MCF 10A (cell line): ENCODE data around the gene HCST. TPM values are rescaled to one million over a fixed set of nuclear protein-coding genes. Genes with fewer than 3 reads are reported as not detected.

Experiments
- BruUV-seq: library from RNA; stranded (reverse); fragments of 400-500 nt; replicated peaks from 2 replicates; lab custom pipeline; 2021; lab: Mats Ljungman, UMichigan
- CTCF ChIA-PET: fragments of 300-600 bp; sonication (Branson Sonifier 250); formaldehyde crosslinking; extraction: SDS; loops from one replicate; lab custom pipeline; 2021; ENCODE audit warnings: antibody characterized with exemption, inconsistent platforms; lab: Yijun Ruan, JAX
- POLR2A ChIA-PET: fragments of 300-600, 350-650 bp; sonication (Branson Sonifier 250); formaldehyde crosslinking; extraction: SDS; loops from one replicate; lab custom pipeline; 2020; ENCODE audit warnings: antibody characterized with exemption, inconsistent platforms; lab: Yijun Ruan, JAX
- DNase-seq: peaks from one replicate; pipeline ENCODE4 v3.0.0-alpha.2; 2018; ENCODE audit not compliant: unreplicated experiment
- H3K27ac Mint-ChIP-seq: one replicate; pipeline ENCODE4 v1.8.0; 2022; ENCODE audit warnings: mild to moderate bottlenecking, low read depth, mixed read lengths; ENCODE audit not compliant: unreplicated experiment
- H3K27me3 Mint-ChIP-seq: one replicate; pipeline ENCODE4 v1.8.0; 2022; ENCODE audit warnings: mixed read lengths; ENCODE audit not compliant: insufficient read depth, unreplicated experiment
- H3K36me3 Mint-ChIP-seq: one replicate; pipeline ENCODE4 v1.8.0; 2022; ENCODE audit warnings: mild to moderate bottlenecking, moderate library complexity, mixed read lengths; ENCODE audit not compliant: insufficient read depth, unreplicated experiment
- H3K4me1 Mint-ChIP-seq: one replicate; pipeline ENCODE4 v1.8.0; 2022; ENCODE audit warnings: mixed read lengths; ENCODE audit not compliant: insufficient read depth, unreplicated experiment
- H3K4me3 Mint-ChIP-seq: one replicate; pipeline ENCODE4 v1.8.0; 2022; ENCODE audit warnings: mild to moderate bottlenecking, moderate library complexity, mixed read lengths; ENCODE audit not compliant: unreplicated experiment
- H3K9me3 Mint-ChIP-seq: one replicate; pipeline ENCODE4 v1.8.0; 2022; ENCODE audit warnings: mixed read lengths; ENCODE audit not compliant: unreplicated experiment
- CTCF ChIP-seq: fragments of 200-600 bp; IDR thresholded peaks from one replicate; pipeline ENCODE4 v1.8.0; 2022; ENCODE audit warnings: antibody characterized with exemption, mild to moderate bottlenecking; ENCODE audit not compliant: unreplicated experiment
- intact Hi-C: fragments of 100-400 bp; cut with micrococcal nuclease; formaldehyde crosslinking; loops from 2 replicates; pipeline ENCODE4 v1.14.1; 2022
- total RNA-seq: library from RNA; stranded (reverse); gene quantifications from 2 replicates; pipeline ENCODE4 v1.2.3, GENCODE V29; 2022

The HCST gene
- total RNA-seq, 1 experiment from 2014 or later = not detected

DNA sequence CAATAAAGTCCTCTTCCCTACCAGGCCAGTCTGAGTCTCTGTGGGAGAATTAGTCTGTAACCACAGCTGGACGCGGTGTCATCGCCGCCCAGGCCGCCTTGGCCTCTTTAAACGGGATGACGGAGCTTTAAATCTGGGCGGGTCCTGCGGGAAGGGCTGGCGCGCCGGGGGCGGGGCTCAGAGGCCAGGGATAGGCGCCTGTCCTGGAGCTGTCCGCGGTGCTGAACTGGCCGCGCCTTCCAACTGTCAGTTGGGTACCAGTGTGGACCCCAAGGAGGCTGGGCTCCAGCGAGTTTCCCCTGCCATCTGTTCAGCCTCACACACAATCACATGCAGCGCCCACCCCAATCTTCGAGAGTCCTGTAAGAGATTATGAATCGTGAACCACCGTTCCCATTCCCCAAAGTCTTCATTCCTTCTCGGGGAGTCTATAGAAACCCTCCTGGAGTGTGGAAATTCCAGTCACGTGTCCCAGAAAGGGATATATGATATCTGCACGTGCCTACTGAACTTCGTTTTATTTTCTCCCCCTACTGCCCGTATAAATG, 22.5 kb upstream of the HCST start:
- POLR2A ChIA-PET = interaction anchor here (0.6 to 1.4 kb wide), 8 partner anchors 10 to 172 kb away, joined by 3 to 6 read pairs (median 3); partner anchors contain the start of genes APLP1, KIRREL2 and LIN37
- no TSS peak for BruUV-seq
- H3K4me1 Mint-ChIP-seq = peaks cover 9% of the 10 kb centered on the region
- CTCF ChIA-PET = interaction anchor here (0.5 to 9.2 kb wide), 4 partner anchors 17 to 106 kb away, joined by 3 to 127 read pairs (median 3); no protein-coding TSS in a partner anchor
- H3K27ac Mint-ChIP-seq = peak overlapping the region; percentile 33
- intact Hi-C loops = loop anchor here (5.0 to 10.0 kb wide), 3 partner anchors 53 to 235 kb away; partner anchors contain the start of genes OVOL3, POLR2I and TBCB
- no peaks in the 10 kb centered on the region for H3K9me3 Mint-ChIP-seq
- TF ChIP-seq CTCF = no peak
- DNase-seq = peak; percentile 93
- no peak overlapping the region for H3K4me3 Mint-ChIP-seq
- H3K36me3 Mint-ChIP-seq = no peaks in the 10 kb centered on the region
- H3K27me3 Mint-ChIP-seq = peaks cover 11% of the 10 kb centered on the region

GRCh38 chr19:35882114-35882832, 20.1 kb upstream of the HCST start:
- ChIA-PET POLR2A (interaction anchor here (1.0 to 2.2 kb wide), 3 partner anchors 47 to 50 kb away, joined by 3 to 11 read pairs (median 5); no protein-coding TSS in a partner anchor), CTCF (interaction anchor here (0.6 to 9.2 kb wide), 15 partner anchors 10 to 1715 kb away, joined by 3 to 127 read pairs (median 4); no protein-coding TSS in a partner anchor)
- H3K27me3 Mint-ChIP-seq = peaks cover 11% of the 10 kb centered on the region
- TF ChIP-seq CTCF = peak; percentile 75
- H3K36me3 Mint-ChIP-seq = peaks cover 9% of the 10 kb centered on the region
- intact Hi-C loops = loop anchor here (1.0 to 10.0 kb wide), 3 partner anchors 49 to 233 kb away; partner anchors contain the start of genes OVOL3, POLR2I and TBCB
- no peak overlapping the region for H3K4me3 Mint-ChIP-seq
- H3K27ac Mint-ChIP-seq = no peak overlapping the region
- DNase-seq = peak; percentile 81
- H3K4me1 Mint-ChIP-seq = peaks cover 9% of the 10 kb centered on the region
- no peaks in the 10 kb centered on the region for H3K9me3 Mint-ChIP-seq
- BruUV-seq = no TSS peak

- Mint-ChIP-seq H3K27ac (no peak overlapping the region), H3K4me1 (peaks cover 9% of the 10 kb centered on the region), H3K27me3 (peaks cover 11% of the 10 kb centered on the region), H3K4me3 (no peak overlapping the region), H3K36me3 (peaks cover 25% of the 10 kb centered on the region), H3K9me3 (no peaks in the 10 kb centered on the region)
- CTCF ChIA-PET = interaction anchor here (0.6 to 9.2 kb wide), 6 partner anchors 8 to 704 kb away, joined by 3 to 127 read pairs (median 10); no protein-coding TSS in a partner anchor
- POLR2A ChIA-PET = interaction anchor here (0.9 to 1.3 kb wide), 2 partner anchors 10 to 47 kb away, joined by 3 to 12 read pairs; no protein-coding TSS in a partner anchor
- intact Hi-C loops = loop anchor here (5.0 to 10.0 kb wide), 2 partner anchors 192 to 231 kb away; partner anchors contain the start of genes OVOL3, POLR2I and TBCB
- TF ChIP-seq CTCF = no peak
- no peak for DNase-seq
- BruUV-seq = no TSS peak
Measured at GRCh38 chr19:35883882-35884281, 18.4 kb upstream of the HCST start.
